ENCODE measurements around the gene GALNT18.

GALNT18 gene

DNA sequence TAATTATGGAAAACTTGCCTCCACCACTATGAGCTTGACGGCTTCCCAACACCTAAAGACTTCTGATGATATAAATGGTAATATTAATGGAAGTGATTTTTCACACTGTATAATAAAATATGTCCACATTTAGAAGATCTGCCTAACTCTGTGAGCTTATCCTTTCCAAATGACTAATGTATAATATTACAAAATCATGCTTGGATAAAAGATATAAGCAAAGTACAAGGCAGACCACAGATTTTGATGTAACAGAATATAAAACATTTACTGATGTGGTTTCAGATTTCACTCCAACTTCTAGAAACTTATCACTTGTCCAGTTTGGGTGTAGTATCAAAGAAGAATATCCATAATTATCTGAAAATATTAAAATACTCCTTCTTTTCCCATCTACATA lies 36.9 kb downstream of the GALNT18 start:
- no peaks in the 10 kb centered on the region for H3K4me1 Mint-ChIP-seq
- no peaks in the 10 kb centered on the region for H3K36me3 Mint-ChIP-seq
- no peak overlapping the region for H3K27ac Mint-ChIP-seq
- H3K4me3 Mint-ChIP-seq = no peak overlapping the region
- H3K9me3 Mint-ChIP-seq = no peaks in the 10 kb centered on the region
- H3K27me3 Mint-ChIP-seq = peaks cover 8% of the 10 kb centered on the region
- ATAC-seq = no peak

DNA sequence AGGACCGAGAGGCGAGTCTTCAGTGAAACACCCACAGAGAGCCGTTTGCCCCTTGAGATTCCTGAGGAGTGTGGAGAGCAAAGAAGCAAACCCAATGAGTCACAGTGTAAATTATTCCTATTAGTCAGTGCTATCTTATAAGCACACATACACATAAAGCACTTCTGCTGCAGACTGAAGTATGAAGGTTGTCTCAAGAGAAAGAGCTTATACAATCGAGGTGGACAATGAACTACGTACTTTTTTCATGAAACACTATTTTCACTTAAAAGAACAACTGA lies 37.3 kb downstream of the GALNT18 start:
- H3K4me3 Mint-ChIP-seq = no peak overlapping the region
- H3K27me3 Mint-ChIP-seq = peaks cover 8% of the 10 kb centered on the region
- no peak overlapping the region for H3K27ac Mint-ChIP-seq
- no peak for ATAC-seq
- H3K4me1 Mint-ChIP-seq = no peaks in the 10 kb centered on the region
- no peaks in the 10 kb centered on the region for H3K9me3 Mint-ChIP-seq
- H3K36me3 Mint-ChIP-seq = no peaks in the 10 kb centered on the region

DNA sequence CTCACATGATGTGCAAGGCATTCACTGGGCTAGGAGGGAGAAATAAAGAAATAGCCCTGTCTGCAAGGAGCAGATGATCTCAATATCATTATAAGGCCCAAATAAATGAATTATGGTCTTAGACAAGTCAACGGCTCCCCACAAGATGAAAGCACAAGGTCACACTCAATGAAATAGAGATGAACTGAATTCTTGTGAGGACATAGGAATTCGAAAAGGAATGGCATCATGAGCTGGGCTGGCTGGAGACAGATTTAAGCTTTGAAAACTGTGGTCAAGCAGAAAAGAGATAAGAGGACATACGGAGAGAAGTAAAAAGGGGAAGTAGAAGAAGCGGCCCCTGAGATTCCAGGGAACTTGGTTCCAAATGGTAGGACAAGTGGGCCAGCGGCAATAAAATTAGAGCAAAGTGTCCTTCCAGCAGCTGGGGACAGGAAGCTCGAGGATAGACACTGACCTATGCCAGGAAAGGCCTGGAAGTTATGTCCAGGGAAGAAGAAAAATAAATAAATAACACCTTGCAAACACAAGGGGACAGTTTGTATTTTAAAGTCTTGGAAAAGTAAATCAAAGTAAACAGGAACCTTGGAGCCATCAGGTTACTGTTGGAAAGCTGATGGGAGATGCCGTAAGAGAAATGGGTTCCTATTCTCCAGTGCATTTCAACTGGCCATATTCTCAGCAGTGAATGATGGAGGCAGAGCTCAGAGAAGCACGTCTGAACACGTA lies 37.8 kb downstream of the GALNT18 start:
- no peak for ATAC-seq
- no peak overlapping the region for H3K27ac Mint-ChIP-seq
- no peaks in the 10 kb centered on the region for H3K36me3 Mint-ChIP-seq
- H3K27me3 Mint-ChIP-seq = peaks cover 8% of the 10 kb centered on the region
- no peaks in the 10 kb centered on the region for H3K9me3 Mint-ChIP-seq
- no peak overlapping the region for H3K4me3 Mint-ChIP-seq
- H3K4me1 Mint-ChIP-seq = no peaks in the 10 kb centered on the region

DNA sequence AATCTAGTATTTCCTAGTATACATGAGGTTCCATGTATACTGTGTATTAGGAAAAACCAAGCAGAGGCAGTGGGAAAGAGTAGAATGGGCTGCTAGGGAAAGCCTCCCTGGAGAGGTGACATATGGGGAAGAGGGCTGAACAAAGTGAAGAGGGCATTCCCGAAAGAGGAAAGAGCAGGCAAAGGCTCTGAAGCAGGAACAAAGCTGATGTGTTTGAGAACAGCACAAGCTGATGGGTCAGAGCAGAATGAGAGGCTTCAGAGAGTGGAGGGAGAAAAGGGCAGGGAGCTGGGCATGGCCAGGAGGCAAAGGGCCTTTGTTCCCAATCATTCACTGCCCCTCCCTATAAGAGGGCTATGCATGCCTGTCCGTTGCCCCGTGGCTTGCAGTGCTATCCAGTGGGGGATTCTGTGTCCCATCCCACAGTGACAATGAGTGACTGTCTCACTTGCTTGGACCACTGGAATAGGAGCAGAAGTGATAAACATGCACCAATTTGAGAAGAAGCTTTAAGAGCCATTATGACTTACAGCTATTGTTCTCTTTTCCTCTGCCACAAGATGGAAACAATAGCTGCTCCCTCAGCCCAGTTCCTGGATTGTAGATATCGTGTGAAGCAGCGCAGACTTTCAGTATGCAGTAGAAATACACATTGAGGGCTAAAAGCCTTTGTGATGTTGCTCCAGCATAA lies 39.6 kb downstream of the GALNT18 start:
- H3K27me3 Mint-ChIP-seq = peaks cover 8% of the 10 kb centered on the region
- H3K9me3 Mint-ChIP-seq = no peaks in the 10 kb centered on the region
- no peak for ATAC-seq
- no peak overlapping the region for H3K4me3 Mint-ChIP-seq
- no peaks in the 10 kb centered on the region for H3K36me3 Mint-ChIP-seq
- H3K27ac Mint-ChIP-seq = no peak overlapping the region
- no peaks in the 10 kb centered on the region for H3K4me1 Mint-ChIP-seq

DNA sequence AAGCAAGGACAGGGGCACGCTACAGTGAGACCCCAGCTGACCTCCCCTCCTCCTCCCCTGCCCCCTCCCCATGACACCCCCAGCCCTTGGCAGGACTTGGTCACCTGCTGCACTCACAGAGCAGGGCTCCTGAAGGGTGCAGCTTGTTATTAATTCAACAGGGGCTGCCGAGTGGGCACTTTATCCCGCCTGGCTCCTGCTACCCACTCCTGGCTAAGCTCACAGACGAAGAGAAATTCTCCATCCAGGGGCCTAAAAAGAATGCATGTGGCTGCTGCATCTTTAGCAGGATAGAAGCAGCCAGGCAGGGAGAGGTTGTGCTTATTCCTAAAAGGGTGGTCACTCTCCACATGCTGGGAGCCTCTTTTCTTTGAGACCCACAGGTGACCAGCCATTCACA lies 40.3 kb downstream of the GALNT18 start:
- Mint-ChIP-seq H3K4me1 (no peaks in the 10 kb centered on the region), H3K27ac (no peak overlapping the region), H3K4me3 (no peak overlapping the region), H3K36me3 (no peaks in the 10 kb centered on the region), H3K27me3 (peaks cover 8% of the 10 kb centered on the region), H3K9me3 (no peaks in the 10 kb centered on the region)
- ATAC-seq = no peak

DNA sequence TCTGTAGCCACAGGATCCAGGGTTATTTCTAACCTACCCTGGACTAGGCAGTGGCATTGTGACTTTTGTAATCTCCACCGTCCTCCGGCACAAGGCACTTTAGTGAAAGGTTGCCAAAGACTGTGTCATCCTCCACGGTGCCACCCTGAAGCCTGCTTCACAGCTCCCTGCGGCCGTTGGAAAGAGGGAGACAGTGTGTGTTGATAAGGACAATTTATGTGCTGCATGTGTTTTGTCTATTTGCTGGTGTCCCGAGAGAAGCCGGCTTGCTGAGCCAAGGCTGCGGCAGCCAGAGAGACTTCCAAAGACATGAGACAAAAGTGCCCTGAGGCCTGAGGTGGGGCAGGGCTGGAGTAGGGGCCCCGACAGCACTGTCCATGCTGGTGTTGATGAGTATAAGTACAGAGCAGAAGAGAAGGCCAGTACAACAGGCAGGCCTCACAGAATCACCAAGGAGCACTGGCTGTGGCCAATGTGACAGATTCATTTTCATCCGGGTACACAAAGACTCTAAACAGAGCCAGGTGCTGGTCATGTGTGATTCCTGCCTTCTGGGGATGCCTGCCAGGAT lies 40.9 kb downstream of the GALNT18 start:
- H3K27ac Mint-ChIP-seq = no peak overlapping the region
- H3K27me3 Mint-ChIP-seq = peaks cover 8% of the 10 kb centered on the region
- H3K4me3 Mint-ChIP-seq = no peak overlapping the region
- ATAC-seq = no peak
- H3K36me3 Mint-ChIP-seq = no peaks in the 10 kb centered on the region
- H3K4me1 Mint-ChIP-seq = no peaks in the 10 kb centered on the region
- no peaks in the 10 kb centered on the region for H3K9me3 Mint-ChIP-seq

DNA sequence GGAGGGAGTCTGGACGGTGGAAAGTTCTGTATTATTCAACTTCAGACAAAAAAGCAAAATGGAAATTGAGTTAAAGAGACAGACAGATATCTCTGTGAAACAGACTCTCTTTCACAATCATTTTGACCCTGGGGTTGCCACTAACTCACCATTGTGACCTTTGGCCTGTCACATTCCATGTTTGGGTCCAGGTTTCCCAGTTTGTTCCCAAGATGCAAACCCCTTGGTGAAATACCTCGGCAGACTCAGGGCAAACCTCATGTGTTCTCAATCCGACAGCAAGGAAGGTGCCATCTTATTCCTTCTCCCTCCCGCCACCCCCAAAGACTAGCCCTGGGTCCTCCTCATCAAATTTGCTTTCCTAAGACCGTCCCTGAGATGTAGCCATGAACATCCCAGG lies 41.8 kb downstream of the GALNT18 start:
- Mint-ChIP-seq H3K36me3 (no peaks in the 10 kb centered on the region), H3K4me3 (no peak overlapping the region), H3K9me3 (no peaks in the 10 kb centered on the region), H3K27me3 (peaks cover 8% of the 10 kb centered on the region), H3K4me1 (no peaks in the 10 kb centered on the region), H3K27ac (no peak overlapping the region)
- no peak for ATAC-seq

DNA sequence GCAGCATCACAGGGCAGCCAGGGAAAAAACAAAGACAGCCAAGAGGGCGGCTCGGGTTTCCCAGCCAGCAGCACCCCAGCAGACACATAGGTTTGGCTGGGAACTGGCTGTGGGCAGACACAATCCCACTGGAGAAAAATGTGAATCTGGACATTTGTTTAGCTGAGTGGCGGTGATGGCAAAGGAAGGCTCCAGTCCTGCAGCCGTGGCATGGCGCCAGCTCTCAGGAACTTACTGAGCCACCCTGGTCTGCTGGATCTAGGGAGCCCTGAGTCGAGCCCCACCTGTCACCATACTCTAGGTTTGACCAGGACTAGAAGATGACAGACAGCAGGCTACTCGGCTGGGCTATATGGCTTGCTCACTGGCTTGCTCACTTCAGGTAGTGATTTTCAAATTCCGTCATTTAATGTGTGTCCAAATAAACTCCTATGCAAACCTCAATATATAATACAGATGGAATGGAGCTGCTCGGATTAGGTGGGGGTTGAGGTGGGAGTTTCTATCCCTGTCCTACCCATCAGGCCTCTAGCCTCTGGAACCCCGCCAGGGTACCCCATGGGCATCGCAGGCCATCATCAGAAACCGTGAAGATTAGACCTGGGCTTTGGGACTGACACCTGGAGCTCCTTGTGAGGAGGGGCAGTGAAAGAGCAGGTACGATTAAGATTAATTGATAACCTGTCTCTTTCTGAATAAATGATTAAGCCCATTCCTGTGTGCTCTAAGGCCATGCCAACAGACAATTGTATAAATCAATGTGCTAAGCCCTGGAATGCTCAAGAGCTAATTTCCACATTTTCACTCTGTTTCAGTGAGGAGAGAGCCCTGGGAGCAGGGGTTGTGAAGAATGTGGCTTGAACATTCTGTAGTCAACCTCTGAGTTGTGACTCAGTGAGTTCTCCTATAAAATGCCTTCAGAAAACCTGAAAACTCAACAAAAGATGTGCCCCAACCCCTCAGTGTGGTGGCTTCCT lies 42.5 kb downstream of the GALNT18 start:
- H3K9me3 Mint-ChIP-seq = no peaks in the 10 kb centered on the region
- no peak overlapping the region for H3K27ac Mint-ChIP-seq
- no peaks in the 10 kb centered on the region for H3K4me1 Mint-ChIP-seq
- ATAC-seq = no peak
- no peaks in the 10 kb centered on the region for H3K36me3 Mint-ChIP-seq
- H3K4me3 Mint-ChIP-seq = no peak overlapping the region
- peaks cover 8% of the 10 kb centered on the region for H3K27me3 Mint-ChIP-seq

DNA sequence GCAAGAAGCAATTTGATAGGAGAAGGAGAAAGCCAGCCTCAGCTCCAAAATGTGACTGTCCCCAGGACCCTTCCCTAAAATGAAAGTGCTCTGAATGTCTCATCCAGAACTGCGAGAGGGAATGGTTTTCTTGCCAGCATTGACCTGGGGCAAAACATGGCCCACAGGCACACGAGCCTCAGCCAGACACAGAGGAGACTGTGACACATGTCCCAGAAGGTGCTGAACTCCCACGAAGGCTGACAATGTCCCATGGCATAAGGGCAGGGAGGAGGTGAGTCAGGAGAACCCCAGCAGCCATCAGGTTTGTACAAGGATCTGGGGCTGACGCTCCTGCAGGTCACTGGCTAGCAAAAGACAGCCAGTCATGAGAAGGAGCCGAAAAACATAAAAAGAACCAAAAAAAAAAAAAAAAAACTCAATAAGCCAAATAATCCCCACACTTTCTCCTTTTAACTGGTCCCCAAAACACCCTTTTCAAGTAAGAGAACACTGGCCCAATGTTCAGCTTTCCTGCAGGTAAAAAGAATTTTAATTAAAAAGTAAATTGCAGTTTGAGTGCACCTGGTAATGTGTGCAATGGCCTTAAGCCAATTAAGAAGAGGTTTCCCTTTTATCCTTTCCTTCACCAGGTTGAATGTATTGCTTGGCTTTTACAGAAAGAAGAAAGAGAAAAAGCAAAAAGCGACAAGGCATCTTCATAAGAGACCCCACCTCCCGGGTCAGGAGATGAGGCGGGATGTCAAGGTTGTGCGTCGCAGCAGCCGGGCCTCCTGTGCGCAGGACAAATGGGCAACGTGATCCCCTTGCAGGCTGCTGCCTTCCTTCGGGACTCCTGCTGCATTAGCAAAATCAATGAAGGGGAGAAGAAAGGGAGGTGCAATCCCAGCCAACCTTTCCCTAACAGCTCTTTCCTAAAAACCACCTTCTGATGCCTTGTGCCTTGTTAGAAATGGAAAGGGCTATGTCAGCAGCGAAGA lies 43.6 kb downstream of the GALNT18 start:
- no peak for ATAC-seq
- no peaks in the 10 kb centered on the region for H3K4me1 Mint-ChIP-seq
- H3K27me3 Mint-ChIP-seq = peaks cover 8% of the 10 kb centered on the region
- H3K4me3 Mint-ChIP-seq = no peak overlapping the region
- no peak overlapping the region for H3K27ac Mint-ChIP-seq
- no peaks in the 10 kb centered on the region for H3K36me3 Mint-ChIP-seq
- H3K9me3 Mint-ChIP-seq = no peaks in the 10 kb centered on the region

DNA sequence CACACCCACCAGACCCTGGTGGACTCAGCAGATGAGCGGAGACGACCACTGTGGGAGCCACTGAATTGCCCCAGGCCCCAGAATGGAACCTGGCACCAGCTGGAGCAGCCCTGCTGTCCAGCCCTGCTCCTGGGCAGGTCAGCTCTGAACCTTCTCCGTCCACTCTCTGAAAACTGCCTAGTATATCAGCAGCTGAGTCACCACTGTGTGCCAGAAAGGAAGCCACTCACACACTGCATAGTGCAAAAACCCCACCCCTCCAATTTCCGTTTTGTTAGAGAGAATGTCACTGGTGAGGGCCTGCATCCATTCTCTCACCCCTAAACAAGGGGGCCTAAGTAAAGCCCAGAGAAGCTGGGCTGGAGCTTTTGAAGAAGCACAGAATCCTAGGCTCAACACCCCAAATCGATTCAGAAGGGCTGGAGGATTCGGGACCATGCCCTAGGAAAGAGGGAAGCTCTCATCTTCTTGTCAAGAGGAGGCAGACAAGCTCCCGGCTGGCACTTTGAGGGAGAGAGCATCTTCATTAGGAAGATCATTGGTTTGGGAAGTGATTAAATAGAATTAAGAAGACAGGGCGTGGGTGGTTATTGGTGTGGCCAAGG lies 44.5 kb downstream of the GALNT18 start:
- Mint-ChIP-seq H3K36me3 (no peaks in the 10 kb centered on the region), H3K4me3 (no peak overlapping the region), H3K27me3 (peaks cover 8% of the 10 kb centered on the region), H3K9me3 (no peaks in the 10 kb centered on the region), H3K27ac (no peak overlapping the region), H3K4me1 (no peaks in the 10 kb centered on the region)
- ATAC-seq = no peak

DNA sequence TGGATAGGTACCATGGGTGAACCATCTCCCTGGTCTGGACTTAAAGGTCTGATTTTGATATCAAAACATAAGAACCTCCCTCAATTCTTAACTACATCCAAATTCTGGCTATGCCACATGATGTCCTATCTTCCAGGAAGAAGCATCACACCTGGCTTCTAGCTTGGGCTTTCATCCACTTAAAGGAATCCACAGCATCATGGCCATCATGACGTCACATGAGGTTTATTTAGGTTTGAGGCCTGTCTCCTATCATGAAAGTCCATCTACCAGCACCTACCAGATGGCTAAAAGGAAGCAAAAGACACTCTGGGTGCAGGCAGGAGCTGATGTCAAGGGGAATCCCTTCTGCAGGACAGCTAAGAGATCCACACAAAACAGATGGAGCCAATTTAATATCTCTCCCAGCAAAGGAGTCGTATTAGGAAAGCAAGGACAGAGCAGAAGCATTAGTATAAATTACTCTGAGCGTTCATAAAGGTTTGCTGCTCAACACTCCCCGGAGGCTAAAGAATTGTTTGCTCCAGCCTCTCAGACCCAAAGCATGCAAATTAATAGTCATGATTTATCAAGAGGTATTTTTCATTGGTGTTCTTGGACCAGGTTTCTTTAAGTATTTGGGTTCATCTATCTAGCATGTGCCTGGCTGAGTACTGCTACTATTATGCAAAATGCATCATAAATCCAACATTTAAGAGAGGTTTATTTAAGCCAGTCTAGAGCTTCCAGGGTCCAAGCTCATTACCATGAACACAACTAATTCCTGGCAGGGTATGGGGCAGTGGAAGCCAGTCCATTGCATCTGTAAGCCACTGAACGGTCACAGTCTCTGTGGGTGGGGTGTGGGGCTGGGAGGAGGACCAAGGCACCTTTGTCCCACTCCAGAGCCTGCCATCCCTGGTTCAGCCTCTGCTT lies 47.2 kb downstream of the GALNT18 start:
- H3K4me3 Mint-ChIP-seq = no peak overlapping the region
- H3K9me3 Mint-ChIP-seq = no peaks in the 10 kb centered on the region
- no peaks in the 10 kb centered on the region for H3K36me3 Mint-ChIP-seq
- no peaks in the 10 kb centered on the region for H3K4me1 Mint-ChIP-seq
- no peak for ATAC-seq
- H3K27ac Mint-ChIP-seq = no peak overlapping the region
- H3K27me3 Mint-ChIP-seq = peaks cover 12% of the 10 kb centered on the region

DNA sequence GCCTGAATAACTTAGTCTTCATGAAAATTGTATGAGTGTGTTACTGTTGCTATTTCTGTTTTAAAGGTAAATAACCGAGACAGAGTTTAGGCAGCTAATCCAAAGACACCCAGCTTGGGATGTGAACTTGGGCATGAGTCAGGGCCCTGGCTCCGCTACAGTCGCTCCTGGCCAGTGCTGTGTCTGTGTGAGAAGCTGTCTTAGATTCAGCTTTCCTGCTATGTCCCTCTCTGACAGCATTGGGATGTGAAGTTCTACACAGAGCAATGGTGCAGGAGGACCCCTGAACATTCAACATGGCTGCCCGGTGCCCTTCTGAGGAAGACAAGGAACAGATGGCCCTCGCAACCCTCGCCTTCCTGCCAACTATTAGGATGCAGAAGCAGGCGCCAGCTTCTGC lies 49.4 kb downstream of the GALNT18 start:
- ATAC-seq = no peak
- Mint-ChIP-seq H3K27ac (no peak overlapping the region), H3K9me3 (no peaks in the 10 kb centered on the region), H3K27me3 (peaks cover 12% of the 10 kb centered on the region), H3K36me3 (no peaks in the 10 kb centered on the region), H3K4me1 (no peaks in the 10 kb centered on the region), H3K4me3 (no peak overlapping the region)

DNA sequence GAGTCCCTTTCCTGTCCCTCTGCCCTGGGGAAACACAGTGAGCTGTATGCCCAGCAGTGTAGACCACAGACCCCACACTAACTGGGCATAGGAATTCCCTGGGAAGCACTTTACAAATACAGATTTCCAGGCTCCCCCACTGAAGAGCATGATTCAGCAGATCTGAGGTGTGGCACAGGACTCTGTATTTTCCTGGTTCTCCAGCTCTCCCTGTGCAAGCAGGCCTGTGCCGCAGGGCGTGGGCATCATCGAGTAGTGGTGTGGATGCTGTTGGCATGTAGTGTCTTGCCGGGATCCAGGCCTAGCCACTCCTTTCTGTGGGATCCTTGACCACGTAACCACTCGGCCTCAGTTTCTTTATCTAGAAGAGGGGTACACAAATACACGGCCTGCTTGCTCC lies 49.9 kb downstream of the GALNT18 start:
- H3K36me3 Mint-ChIP-seq = no peaks in the 10 kb centered on the region
- H3K9me3 Mint-ChIP-seq = no peaks in the 10 kb centered on the region
- H3K27ac Mint-ChIP-seq = no peak overlapping the region
- no peak overlapping the region for H3K4me3 Mint-ChIP-seq
- no peaks in the 10 kb centered on the region for H3K4me1 Mint-ChIP-seq
- ATAC-seq = no peak
- peaks cover 12% of the 10 kb centered on the region for H3K27me3 Mint-ChIP-seq
